Measurements from ENCODE around the gene FADS2. TPM values are rescaled to one million over a fixed set of nuclear protein-coding genes. Genes with fewer than 3 reads are reported as not detected.

FADS2 gene
- polyA plus RNA-seq, 1 donor from 2014 or later, result 145 TPM

GRCh38 chr11:61873588-61874376, 45.7 kb downstream of the FADS2 start:
- no peaks in the 10 kb centered on the region for H3K79me2 ChIP-seq (replicated peaks; ENCODE audit: insufficient read depth, low read length)
- no peak overlapping the region for H3K4me3 ChIP-seq (ENCODE audit: low read length)
- H3K9me2 ChIP-seq (ENCODE audit: insufficient read depth, low read length), result no peaks in the 10 kb centered on the region
- H3K27me3 ChIP-seq (ENCODE audit: insufficient read depth, low read depth, low read length), result no peaks in the 10 kb centered on the region
- no peak overlapping the region for H3K4me2 ChIP-seq (ENCODE audit: low read length)
- TF ChIP-seq RAD21 (conservative IDR thresholded peaks at IDR 0.05), result no peak
- TF ChIP-seq TAF1 (IDR thresholded peaks at IDR 0.05; ENCODE audit: low read depth), result no peak
- TF ChIP-seq, protein P1, sequence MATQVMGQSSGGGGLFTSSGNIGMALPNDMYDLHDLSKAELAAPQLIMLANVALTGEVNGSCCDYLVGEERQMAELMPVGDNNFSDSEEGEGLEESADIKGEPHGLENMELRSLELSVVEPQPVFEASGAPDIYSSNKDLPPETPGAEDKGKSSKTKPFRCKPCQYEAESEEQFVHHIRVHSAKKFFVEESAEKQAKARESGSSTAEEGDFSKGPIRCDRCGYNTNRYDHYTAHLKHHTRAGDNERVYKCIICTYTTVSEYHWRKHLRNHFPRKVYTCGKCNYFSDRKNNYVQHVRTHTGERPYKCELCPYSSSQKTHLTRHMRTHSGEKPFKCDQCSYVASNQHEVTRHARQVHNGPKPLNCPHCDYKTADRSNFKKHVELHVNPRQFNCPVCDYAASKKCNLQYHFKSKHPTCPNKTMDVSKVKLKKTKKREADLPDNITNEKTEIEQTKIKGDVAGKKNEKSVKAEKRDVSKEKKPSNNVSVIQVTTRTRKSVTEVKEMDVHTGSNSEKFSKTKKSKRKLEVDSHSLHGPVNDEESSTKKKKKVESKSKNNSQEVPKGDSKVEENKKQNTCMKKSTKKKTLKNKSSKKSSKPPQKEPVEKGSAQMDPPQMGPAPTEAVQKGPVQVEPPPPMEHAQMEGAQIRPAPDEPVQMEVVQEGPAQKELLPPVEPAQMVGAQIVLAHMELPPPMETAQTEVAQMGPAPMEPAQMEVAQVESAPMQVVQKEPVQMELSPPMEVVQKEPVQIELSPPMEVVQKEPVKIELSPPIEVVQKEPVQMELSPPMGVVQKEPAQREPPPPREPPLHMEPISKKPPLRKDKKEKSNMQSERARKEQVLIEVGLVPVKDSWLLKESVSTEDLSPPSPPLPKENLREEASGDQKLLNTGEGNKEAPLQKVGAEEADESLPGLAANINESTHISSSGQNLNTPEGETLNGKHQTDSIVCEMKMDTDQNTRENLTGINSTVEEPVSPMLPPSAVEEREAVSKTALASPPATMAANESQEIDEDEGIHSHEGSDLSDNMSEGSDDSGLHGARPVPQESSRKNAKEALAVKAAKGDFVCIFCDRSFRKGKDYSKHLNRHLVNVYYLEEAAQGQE (IDR thresholded peaks at IDR 0.05; ENCODE audit: borderline replicate concordance), result no peak
- no peak for TF ChIP-seq EP300 (conservative IDR thresholded peaks at IDR 0.05; ENCODE audit: poor library complexity, severe bottlenecking)
- no peak for TF ChIP-seq EZH2 (IDR thresholded peaks at IDR 0.05; ENCODE audit: borderline replicate concordance, insufficient read depth, low read length, poor library complexity, severe bottlenecking)
- TF ChIP-seq POLR2AphosphoS5 (IDR thresholded peaks at IDR 0.05), result no peak
- TF ChIP-seq, protein P2, sequence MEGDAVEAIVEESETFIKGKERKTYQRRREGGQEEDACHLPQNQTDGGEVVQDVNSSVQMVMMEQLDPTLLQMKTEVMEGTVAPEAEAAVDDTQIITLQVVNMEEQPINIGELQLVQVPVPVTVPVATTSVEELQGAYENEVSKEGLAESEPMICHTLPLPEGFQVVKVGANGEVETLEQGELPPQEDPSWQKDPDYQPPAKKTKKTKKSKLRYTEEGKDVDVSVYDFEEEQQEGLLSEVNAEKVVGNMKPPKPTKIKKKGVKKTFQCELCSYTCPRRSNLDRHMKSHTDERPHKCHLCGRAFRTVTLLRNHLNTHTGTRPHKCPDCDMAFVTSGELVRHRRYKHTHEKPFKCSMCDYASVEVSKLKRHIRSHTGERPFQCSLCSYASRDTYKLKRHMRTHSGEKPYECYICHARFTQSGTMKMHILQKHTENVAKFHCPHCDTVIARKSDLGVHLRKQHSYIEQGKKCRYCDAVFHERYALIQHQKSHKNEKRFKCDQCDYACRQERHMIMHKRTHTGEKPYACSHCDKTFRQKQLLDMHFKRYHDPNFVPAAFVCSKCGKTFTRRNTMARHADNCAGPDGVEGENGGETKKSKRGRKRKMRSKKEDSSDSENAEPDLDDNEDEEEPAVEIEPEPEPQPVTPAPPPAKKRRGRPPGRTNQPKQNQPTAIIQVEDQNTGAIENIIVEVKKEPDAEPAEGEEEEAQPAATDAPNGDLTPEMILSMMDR (IDR thresholded peaks at IDR 0.05; ENCODE audit: poor library complexity, severe bottlenecking), result no peak
- no peak for TF ChIP-seq MXI1 (conservative IDR thresholded peaks at IDR 0.05; ENCODE audit: poor library complexity, severe bottlenecking)
- no peak for TF ChIP-seq SMC3 (conservative IDR thresholded peaks at IDR 0.05; ENCODE audit: poor library complexity)
- no peak overlapping the region for H2AFZ ChIP-seq (ENCODE audit: low read depth, low read length)
- no peaks in the 10 kb centered on the region for H4K20me1 ChIP-seq (ENCODE audit: insufficient read depth)
- no peaks in the 10 kb centered on the region for H3K36me3 ChIP-seq (ENCODE audit: insufficient read depth, low read length)
- H3F3A ChIP-seq (ENCODE audit: insufficient read depth, low read length, poor library complexity, severe bottlenecking), result no peaks in the 10 kb centered on the region
- H3K9ac ChIP-seq (ENCODE audit: low read length), result no peak overlapping the region
- no peak overlapping the region for H3K27ac ChIP-seq (ENCODE audit: low read length)
- H3K9me3 ChIP-seq (ENCODE audit: low read length), result no peaks in the 10 kb centered on the region

DNA sequence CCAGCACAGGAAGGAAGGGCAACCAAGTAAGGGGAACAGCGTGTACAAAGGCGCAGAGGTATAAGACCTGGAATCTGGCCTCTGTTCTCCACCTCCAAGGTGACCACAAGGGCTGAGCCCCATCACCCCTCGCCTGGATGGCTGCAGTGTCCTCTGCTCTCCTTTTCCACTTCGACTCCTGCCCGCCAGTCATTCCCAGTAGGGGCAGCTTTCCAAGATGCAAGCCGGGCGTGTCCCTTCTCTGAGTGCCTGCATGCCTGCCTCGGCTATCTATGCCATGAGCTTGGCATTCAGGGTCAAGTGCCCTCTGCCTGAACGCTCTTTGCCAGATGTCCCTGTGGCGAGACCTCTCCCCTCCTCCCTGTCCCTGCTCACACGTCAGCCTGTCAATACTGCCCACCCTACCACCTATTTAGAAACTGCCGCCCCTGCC, 46.3 kb downstream of the FADS2 start:
- Histone ChIP-seq H3K9me3 (ENCODE audit: low read length) (no peaks in the 10 kb centered on the region), H3K27ac (ENCODE audit: low read length) (no peak overlapping the region), H3K79me2 (replicated peaks; ENCODE audit: insufficient read depth, low read length) (no peaks in the 10 kb centered on the region), H3K4me2 (ENCODE audit: low read length) (no peak overlapping the region), H3K9ac (ENCODE audit: low read length) (no peak overlapping the region), H4K20me1 (ENCODE audit: insufficient read depth) (no peaks in the 10 kb centered on the region), H3K36me3 (ENCODE audit: insufficient read depth, low read length) (no peaks in the 10 kb centered on the region), H3K4me3 (ENCODE audit: low read length) (no peak overlapping the region), H3K9me2 (ENCODE audit: insufficient read depth, low read length) (no peaks in the 10 kb centered on the region), H3K27me3 (ENCODE audit: insufficient read depth, low read depth, low read length) (no peaks in the 10 kb centered on the region), H3F3A (ENCODE audit: insufficient read depth, low read length, poor library complexity, severe bottlenecking) (no peaks in the 10 kb centered on the region), H2AFZ (ENCODE audit: low read depth, low read length) (no peak overlapping the region)
- TF ChIP-seq TAF1 (IDR thresholded peaks at IDR 0.05; ENCODE audit: low read depth) (no peak), EZH2 (IDR thresholded peaks at IDR 0.05; ENCODE audit: borderline replicate concordance, insufficient read depth, low read length, poor library complexity, severe bottlenecking) (no peak), MXI1 (conservative IDR thresholded peaks at IDR 0.05; ENCODE audit: poor library complexity, severe bottlenecking) (no peak), EP300 (conservative IDR thresholded peaks at IDR 0.05; ENCODE audit: poor library complexity, severe bottlenecking) (no peak), POLR2AphosphoS5 (IDR thresholded peaks at IDR 0.05) (no peak), RAD21 (conservative IDR thresholded peaks at IDR 0.05) (no peak), SMC3 (conservative IDR thresholded peaks at IDR 0.05; ENCODE audit: poor library complexity) (no peak)
- TF ChIP-seq, protein P2 (IDR thresholded peaks at IDR 0.05; ENCODE audit: poor library complexity, severe bottlenecking), result no peak
- TF ChIP-seq, protein P1 (IDR thresholded peaks at IDR 0.05; ENCODE audit: borderline replicate concordance), result no peak
